H1 (cell line): Measurements from ENCODE around the gene TK2. TPM values are rescaled to one million over a fixed set of nuclear protein-coding genes. Genes with fewer than 3 reads are reported as not detected.
"Not testable (repeated sequence)": the region's sequence is repeated elsewhere in the genome, so short reads cannot be mapped to it uniquely, and the experiment has no call there.

Experiments used
- CTCF ChIA-PET: fragments of 300-600 bp; sonication (Branson Sonifier 250); formaldehyde crosslinking; loops from one replicate; lab custom pipeline; 2021; ENCODE audit not compliant: partially characterized antibody; lab: Charles Lee
- POLR2A ChIA-PET: fragments of 300-600 bp; sonication (Branson Sonifier 250); formaldehyde crosslinking; loops from one replicate; lab custom pipeline; 2021; ENCODE audit warnings: inconsistent platforms; ENCODE audit not compliant: partially characterized antibody; lab: Charles Lee
- DNase-seq, 2 experiments: peaks; one replicate each; pipeline versions ENCODE4 v3.0.0 to v3.0.0-alpha.2; 2010 to 2022; ENCODE audit warnings: low spot score in 2 of 2, low read depth in 1 of 2, mixed read lengths in 1 of 2
- FAIRE-seq: peaks from 2 replicates; lab custom pipeline; 2011; peaks lifted over from hg19 to GRCh38; lab: Jason Lieb, UNC
- H2AFZ ChIP-seq: 2 replicates; pipeline ENCODE4 v1.8.1; 2012; ENCODE audit warnings: low read length, inconsistent platforms
- H2AK5ac ChIP-seq: 2 replicates; pipeline ENCODE4 v1.6.1; 2013; ENCODE audit warnings: low read depth, low read length
- H2BK120ac ChIP-seq: replicated peaks from 2 replicates; pipeline ENCODE3; 2013; ENCODE audit warnings: low read depth, low read length, inconsistent platforms
- H2BK12ac ChIP-seq: 2 replicates; pipeline ENCODE4 v1.6.1; 2013; ENCODE audit warnings: low read depth, low read length
- H2BK15ac ChIP-seq: 2 replicates; pipeline ENCODE4 v1.6.1; 2013; ENCODE audit warnings: low read length
- H2BK20ac ChIP-seq: 2 replicates; pipeline ENCODE4 v1.6.1; 2013; ENCODE audit warnings: low read length
- H2BK5ac ChIP-seq: 2 replicates; pipeline ENCODE4 v1.6.1; 2013; ENCODE audit warnings: low read depth, low read length
- H3K14ac ChIP-seq: 2 replicates; pipeline ENCODE4 v1.6.1; 2013; ENCODE audit warnings: inconsistent platforms; ENCODE audit not compliant: insufficient read length
- H3K18ac ChIP-seq: 2 replicates; pipeline ENCODE4 v1.6.1; 2013; ENCODE audit warnings: low read length; ENCODE audit errors: extremely low read depth
- H3K23ac ChIP-seq: 2 replicates; pipeline ENCODE4 v1.6.1; 2013; ENCODE audit warnings: inconsistent platforms; ENCODE audit not compliant: insufficient read length
- H3K23me2 ChIP-seq: 2 replicates; pipeline ENCODE4 v1.6.1; 2013; ENCODE audit warnings: low read depth, low read length
- H3K27ac ChIP-seq: 2 replicates; pipeline ENCODE4 v1.6.1; 2011; ENCODE audit warnings: low read depth, low read length, inconsistent platforms
- H3K27me3 ChIP-seq, 4 experiments: replicated peaks in 1 of 4; 1 replicate in 1 of 4; 2 replicates in 3 of 4; pipeline versions ENCODE4 v1.6.1 to v1.8.1; 2011 to 2013; ENCODE audit warnings: low read length in 3 of 4, mild to moderate bottlenecking in 3 of 4, inconsistent platforms in 2 of 4, mixed read lengths in 2 of 4, moderate library complexity in 1 of 4; ENCODE audit not compliant: control insufficient read depth in 3 of 4, insufficient read depth in 3 of 4; ENCODE audit errors: extremely low read depth in 1 of 4
- H3K36me3 ChIP-seq, 4 experiments: 2 replicates each; pipeline versions ENCODE4 v1.6.1 to v1.8.1; 2011 to 2013; ENCODE audit warnings: mild to moderate bottlenecking in 4 of 4, low read length in 3 of 4, moderate library complexity in 2 of 4, control low read depth in 1 of 4, inconsistent platforms in 1 of 4; ENCODE audit not compliant: insufficient read depth in 4 of 4, control insufficient read depth in 2 of 4
- H3K4ac ChIP-seq: replicated peaks from 2 replicates; pipeline ENCODE3; 2013; ENCODE audit warnings: low read length, low read depth, mixed read lengths, inconsistent platforms; ENCODE audit not compliant: insufficient read length
- H3K4me1 ChIP-seq, 4 experiments: replicated peaks in 1 of 4; 1 replicate in 1 of 4; 2 replicates in 3 of 4; pipeline versions ENCODE4 v1.6.1 to v1.8.1; 2011 to 2013; ENCODE audit warnings: low read length in 3 of 4, inconsistent platforms in 2 of 4, mixed read lengths in 1 of 4; ENCODE audit not compliant: insufficient read depth in 4 of 4, control insufficient read depth in 3 of 4
- H3K4me2 ChIP-seq, 2 experiments: 2 replicates each; pipeline versions ENCODE4 v1.6.1 to v1.8.1; 2011 to 2013; ENCODE audit warnings: low read depth in 2 of 2, low read length in 2 of 2, control low read depth in 1 of 2, inconsistent platforms in 1 of 2, mild to moderate bottlenecking in 1 of 2; ENCODE audit not compliant: insufficient read depth in 1 of 2
- H3K4me3 ChIP-seq, 4 experiments: fragments of 200-600, 300-600 bp in 1 of 4; sonication (generic), shearing (Covaris generic), sonication (Bioruptor Twin) in 1 of 4; 2 replicates each; pipeline versions ENCODE4 v1.5.1 to v1.8.1; 2011 to 2016; ENCODE audit warnings: low read length in 4 of 4, low read depth in 3 of 4, control low read depth in 2 of 4, inconsistent platforms in 2 of 4, mild to moderate bottlenecking in 2 of 4, mixed read lengths in 1 of 4, moderate library complexity in 1 of 4; ENCODE audit not compliant: insufficient read depth in 2 of 4; ENCODE audit errors: extremely low read depth in 1 of 4
- H3K56ac ChIP-seq: replicated peaks from 2 replicates; pipeline ENCODE3; 2013; ENCODE audit warnings: low read depth, mild to moderate bottlenecking, mixed read lengths, low read length, inconsistent platforms; ENCODE audit not compliant: insufficient read length
- H3K79me1 ChIP-seq: 2 replicates; pipeline ENCODE4 v1.6.1; 2013; ENCODE audit warnings: low read depth, low read length, control low read depth
- H3K79me2 ChIP-seq, 2 experiments: 2 replicates each; pipeline versions ENCODE4 v1.6.1 to v1.8.1; 2012 to 2013; ENCODE audit warnings: low read length in 2 of 2, mild to moderate bottlenecking in 2 of 2, inconsistent platforms in 1 of 2; ENCODE audit not compliant: insufficient read depth in 2 of 2, control insufficient read depth in 1 of 2
- H3K9ac ChIP-seq, 4 experiments: replicated peaks in 1 of 4; 1 replicate in 1 of 4; 2 replicates in 3 of 4; pipeline versions ENCODE4 v1.6.1 to v1.8.1; 2011 to 2013; ENCODE audit warnings: low read depth in 3 of 4, low read length in 3 of 4, control low read depth in 2 of 4, mild to moderate bottlenecking in 2 of 4, moderate library complexity in 2 of 4, inconsistent platforms in 1 of 4; ENCODE audit errors: extremely low read depth in 1 of 4
- H3K9me3 ChIP-seq, 2 experiments: 2 replicates each; pipeline versions ENCODE4 v1.6.1 to v1.8.1; 2012 to 2013; ENCODE audit warnings: mild to moderate bottlenecking in 2 of 2, moderate library complexity in 2 of 2, control low read depth in 1 of 2, inconsistent platforms in 1 of 2, low read depth in 1 of 2, low read length in 1 of 2, mixed read lengths in 1 of 2; ENCODE audit not compliant: insufficient read depth in 2 of 2
- H4K20me1 ChIP-seq, 2 experiments: replicated peaks in 1 of 2; 2 replicates each; pipeline versions ENCODE3 to v1.8.1; 2011 to 2013; ENCODE audit warnings: inconsistent platforms in 2 of 2, low read length in 2 of 2, mild to moderate bottlenecking in 1 of 2; ENCODE audit not compliant: insufficient read depth in 2 of 2, control insufficient read depth in 1 of 2
- H4K5ac ChIP-seq: 2 replicates; pipeline ENCODE4 v1.6.1; 2013; ENCODE audit warnings: low read length, low read depth, mixed read lengths, inconsistent platforms; ENCODE audit not compliant: insufficient read length
- H4K8ac ChIP-seq: 2 replicates; pipeline ENCODE4 v1.8.0; 2013; ENCODE audit warnings: mild to moderate bottlenecking, moderate library complexity, low read length, inconsistent platforms; ENCODE audit not compliant: insufficient read depth; ENCODE audit errors: extremely low read depth
- H4K91ac ChIP-seq: replicated peaks from 2 replicates; pipeline ENCODE3; 2013; ENCODE audit warnings: low read length, mixed read lengths, inconsistent platforms; ENCODE audit not compliant: insufficient read length
- WGBS, 2 experiments: shearing (Covaris generic) in 1 of 2; methylation state at CpG; one replicate each; pipeline versions ENCODE4 v1.1.6 to v1.1.7; 2013 to 2015; ENCODE audit warnings: low lambda C conversion rate in 2 of 2, mixed read lengths in 2 of 2, inconsistent platforms in 1 of 2, low coverage in 1 of 2, missing lambda C conversion rate in 1 of 2; ENCODE audit not compliant: insufficient replicate concordance in 2 of 2, insufficient coverage in 1 of 2, insufficient read length in 1 of 2; ENCODE audit errors: extremely low coverage in 1 of 2, missing lambda C conversion rate in 1 of 2; 5-methylcytosine and 5-hydroxymethylcytosine counted together
- polyA plus RNA-seq, 7 experiments: library from polyadenylated mRNA; depleted of rRNA in 3 of 7; stranded (reverse) in 5 of 7; unstranded in 2 of 7; fragments of >200 nt in 5 of 7; fragments of 200-250 nt in 2 of 7; gene quantifications; 1 replicate in 5 of 7; 2 replicates in 1 of 7; 4 replicates in 1 of 7; pipeline versions ENCODE4 v1.2.1 to v1.2.3, GENCODE V29; 2011 to 2013; ENCODE audit warnings: missing spikeins in 2 of 7, mixed read lengths in 2 of 7
- total RNA-seq: library from RNA; stranded (reverse); fragmentation: NEBNext Ultra II Directional; extraction: Animal tissue kit (Norgen Biotek cat#: 25700); gene quantifications from 2 replicates; pipeline ENCODE4 v1.2.1, GENCODE V29; 2021

The TK2 gene
- total and polyA plus RNA-seq, 2 of the 8 experiments (the other 6 are each of a cell fraction or from before 2014, with no cell fraction given), result 2.7 to 3.6 TPM

- POLR2A ChIA-PET, result interaction anchor here (1.2 kb wide), 1 partner anchor 108 kb away, joined by 4 read pairs; no protein-coding TSS in a partner anchor
- not testable (repeated sequence) for H4K20me1 ChIP-seq, H3K23ac ChIP-seq, H3K36me3 ChIP-seq, H3K79me2 ChIP-seq, H3K56ac ChIP-seq, H3K79me1 ChIP-seq, H3K23me2 ChIP-seq, H2AK5ac ChIP-seq, H2BK120ac ChIP-seq, H3K14ac ChIP-seq, H4K8ac ChIP-seq, H3K27ac ChIP-seq, H3K4me3 ChIP-seq, FAIRE-seq, DNase-seq, H2BK5ac ChIP-seq, H3K4me2 ChIP-seq, H3K27me3 ChIP-seq, H3K4ac ChIP-seq, H4K5ac ChIP-seq, H3K9me3 ChIP-seq, H2AFZ ChIP-seq, H3K9ac ChIP-seq
- H2BK15ac ChIP-seq, result peak overlapping the region; percentile 29; the same call in 1 of the 2 replicates
- WGBS, 2 experiments, result 85% methylated on average over 9 of the region's 10 CpGs; no CpG with 5 or more reads in 1 of the 2 experiments
- H3K18ac ChIP-seq, result 0 out of 2 replicates have a peak overlapping the region, but pooled peaks have one; percentile 13
- CTCF ChIA-PET, result interaction anchor here (0.7 to 1.5 kb wide), 26 partner anchors 9 to 153 kb away, joined by 3 to 14 read pairs (median 4); no protein-coding TSS in a partner anchor
- 0 out of 2 replicates have a peak overlapping the region, but pooled peaks have one; percentile 17 for H2BK12ac ChIP-seq
- H2BK20ac ChIP-seq, result 0 out of 2 replicates have a peak overlapping the region, but pooled peaks have one; percentile 48
- peaks cover 8 to 25% (median 14%) of the 10 kb centered on the region in 4 experiments; a peak in 6 of 7 replicates for H3K4me1 ChIP-seq
- peak overlapping the region; percentile 62 for H4K91ac ChIP-seq
These were observed 34.8 kb downstream of the TK2 start for GRCh38 chr16:66514980-66515595.
